NCI-H2227 (cell line): ENCODE data around the gene SCN4A.
"Not testable (repeated sequence)": the region's sequence is repeated elsewhere in the genome, so short reads cannot be mapped to it uniquely, and the experiment has no call there.

Experiments used
- DNase-seq: peaks from one replicate; lab custom pipeline; 2025; ENCODE audit not compliant: unreplicated experiment; lab: John Stamatoyannopoulos, UW

The SCN4A gene

GRCh38 chr17:63918305-63918704, 54.4 kb downstream of the SCN4A start:
- no peak for DNase-seq

- DNase-seq, result no peak
Observed at GRCh38 chr17:63917646-63918045, 55.1 kb downstream of the SCN4A start.

- not testable (repeated sequence) for DNase-seq
Observed at GRCh38 chr17:63917206-63917605, 55.5 kb downstream of the SCN4A start.

GRCh38 chr17:63916566-63917185, 56.0 kb downstream of the SCN4A start:
- no peak for DNase-seq

- not testable (repeated sequence) for DNase-seq
Observed at GRCh38 chr17:63915753-63916152, 57.0 kb downstream of the SCN4A start.

- no peak for DNase-seq
Observed at GRCh38 chr17:63914471-63914870, 58.2 kb downstream of the SCN4A start.

- peak; percentile 44 for DNase-seq
Observed at GRCh38 chr17:63911657-63912100, 61.0 kb downstream of the SCN4A start.

GRCh38 chr17:63911041-63911635, 61.6 kb downstream of the SCN4A start, which contains the start of gene CSHL1:
Gene CSHL1 (minus strand): TSS chr17:63911258. CDS start chr17:63911196, 62 bp downstream.
- no peak for DNase-seq

- DNase-seq, result no peak
Observed at GRCh38 chr17:63910096-63910495, 62.6 kb downstream of the SCN4A start.

- not testable (repeated sequence) for DNase-seq
Observed at GRCh38 chr17:63909586-63909985, 63.1 kb downstream of the SCN4A start.

- DNase-seq, result peak; percentile 25
Observed at GRCh38 chr17:63907161-63907778, 65.4 kb downstream of the SCN4A start.

GRCh38 chr17:63904796-63905195, 67.9 kb downstream of the SCN4A start:
- DNase-seq, result not testable (repeated sequence)

GRCh38 chr17:63903787-63904201, 68.9 kb downstream of the SCN4A start:
- peak; percentile 41 for DNase-seq

- not testable (repeated sequence) for DNase-seq
Observed at GRCh38 chr17:63901971-63902370, 70.7 kb downstream of the SCN4A start.

GRCh38 chr17:63898899-63899798, 73.6 kb downstream of the SCN4A start:
- not testable (repeated sequence) for DNase-seq

GRCh38 chr17:63896524-63897354, 76.0 kb downstream of the SCN4A start, which contains the start of gene CSH1:
Gene CSH1 (minus strand): TSS chr17:63896574. CDS start chr17:63896511, 63 bp downstream.
- not testable (repeated sequence) for DNase-seq

GRCh38 chr17:63894821-63895220, 77.9 kb downstream of the SCN4A start:
- DNase-seq, result not testable (repeated sequence)

GRCh38 chr17:63894021-63894420, 78.7 kb downstream of the SCN4A start:
- not testable (repeated sequence) for DNase-seq

GRCh38 chr17:63892316-63893037, 80.2 kb downstream of the SCN4A start:
- not testable (repeated sequence) for DNase-seq
